Muscle layer of duodenum (tissue), 2 donors: Measurements from ENCODE around the gene UCK1.

Source experiments
- H3K27ac ChIP-seq: one replicate; pipeline ENCODE4 v1.7.0; 2013; ENCODE audit warnings: mild to moderate bottlenecking, low read length
- H3K27me3 ChIP-seq: one replicate; pipeline ENCODE4 v1.7.0; 2013; ENCODE audit warnings: low read depth, mild to moderate bottlenecking, control low read depth, low read length
- H3K36me3 ChIP-seq, 2 donors: one replicate each; pipeline ENCODE4 v1.7.0; 2013; ENCODE audit warnings: low read length in 2 of 2, control low read depth in 1 of 2, mild to moderate bottlenecking in 1 of 2; ENCODE audit not compliant: insufficient read depth in 2 of 2, control insufficient read depth in 1 of 2
- H3K4me1 ChIP-seq, 2 donors: one replicate each; pipeline ENCODE4 v1.7.0; 2013; ENCODE audit warnings: low read length in 2 of 2, mild to moderate bottlenecking in 2 of 2, control low read depth in 1 of 2, moderate library complexity in 1 of 2; ENCODE audit not compliant: insufficient read depth in 2 of 2, control insufficient read depth in 1 of 2
- H3K4me3 ChIP-seq, 2 donors: one replicate each; pipeline ENCODE4 v1.7.0; 2013; ENCODE audit warnings: low read length in 2 of 2, low read depth in 1 of 2, mild to moderate bottlenecking in 1 of 2
- H3K9me3 ChIP-seq, 2 donors: one replicate each; pipeline ENCODE4 v1.7.0; 2013; ENCODE audit warnings: low read length in 2 of 2, control low read depth in 1 of 2, mild to moderate bottlenecking in 1 of 2; ENCODE audit not compliant: control insufficient read depth in 1 of 2
- donor health status: healthy.

Gene UCK1

GRCh38 chr9:131500939-131501541 lies 30.0 kb downstream of the UCK1 start:
- no peaks in the 10 kb centered on the region for H3K27me3 ChIP-seq
- no peak overlapping the region for H3K27ac ChIP-seq
- H3K36me3 ChIP-seq: peaks cover 25 to 44% of the 10 kb centered on the region in 2 donors
- peaks cover 0 to 23% of the 10 kb centered on the region in 2 donors for H3K4me1 ChIP-seq
- no peak overlapping the region for H3K4me3 ChIP-seq
- H3K9me3 ChIP-seq: no peaks in the 10 kb centered on the region

GRCh38 chr9:131500377-131500776 lies 30.7 kb downstream of the UCK1 start:
- no peak overlapping the region for H3K4me3 ChIP-seq
- H3K27me3 ChIP-seq: no peaks in the 10 kb centered on the region
- H3K4me1 ChIP-seq: peaks cover 0 to 23% of the 10 kb centered on the region in 2 donors
- H3K36me3 ChIP-seq: peaks cover 32 to 50% of the 10 kb centered on the region in 2 donors
- H3K9me3 ChIP-seq: no peaks in the 10 kb centered on the region
- no peak overlapping the region for H3K27ac ChIP-seq

GRCh38 chr9:131499254-131499767 lies 31.8 kb downstream of the UCK1 start:
- Histone ChIP-seq H3K4me3 (no peak overlapping the region), H3K9me3 (no peaks in the 10 kb centered on the region), H3K27me3 (no peaks in the 10 kb centered on the region), H3K27ac (no peak overlapping the region), H3K36me3 (peaks cover 38 to 61% of the 10 kb centered on the region in 2 donors), H3K4me1 (peaks cover 0 to 21% of the 10 kb centered on the region in 2 donors)

GRCh38 chr9:131496844-131497405 lies 34.1 kb downstream of the UCK1 start:
- no peak overlapping the region for H3K4me3 ChIP-seq
- no peak overlapping the region for H3K27ac ChIP-seq
- peaks cover 61 to 85% of the 10 kb centered on the region in 2 donors for H3K36me3 ChIP-seq
- peaks cover 0 to 9% of the 10 kb centered on the region in 2 donors for H3K4me1 ChIP-seq
- no peaks in the 10 kb centered on the region for H3K9me3 ChIP-seq
- no peaks in the 10 kb centered on the region for H3K27me3 ChIP-seq

- H3K4me1 ChIP-seq: no peaks in the 10 kb centered on the region
- H3K36me3 ChIP-seq: peaks cover 72 to 96% of the 10 kb centered on the region in 2 donors
- H3K27me3 ChIP-seq: no peaks in the 10 kb centered on the region
- H3K9me3 ChIP-seq: no peaks in the 10 kb centered on the region
- H3K4me3 ChIP-seq: no peak overlapping the region
- H3K27ac ChIP-seq: no peak overlapping the region
Measured at GRCh38 chr9:131495785-131496184, 35.3 kb downstream of the UCK1 start.

DNA sequence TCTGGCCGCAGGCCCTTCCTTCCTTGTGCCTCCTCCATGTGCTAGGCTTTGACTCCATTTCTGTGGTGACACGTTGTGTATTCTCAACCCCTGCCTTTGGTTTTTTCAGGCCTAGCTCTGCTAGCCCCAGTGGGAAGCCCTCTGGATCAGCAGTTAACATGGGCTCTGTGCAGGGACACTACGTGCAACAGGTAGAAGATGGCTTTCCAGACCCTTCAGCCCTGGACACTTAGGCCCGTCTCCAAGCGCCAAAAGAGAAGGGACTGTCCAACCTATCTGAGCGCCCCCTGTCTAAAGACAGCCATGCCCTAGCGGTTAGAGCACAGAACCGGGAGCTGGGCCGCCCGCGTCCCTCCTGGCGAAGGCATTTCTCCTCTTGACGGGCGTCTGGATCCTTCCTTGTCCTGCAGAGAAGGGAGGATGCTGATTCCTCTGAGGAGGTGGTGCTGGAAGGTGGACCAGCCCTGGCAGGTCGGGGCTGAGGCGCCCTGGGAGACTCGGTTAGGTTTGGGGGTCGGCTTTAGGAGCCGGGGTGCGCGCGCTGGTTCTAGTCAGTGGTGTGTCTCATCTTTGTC lies 36.7 kb downstream of the UCK1 start:
- Histone ChIP-seq H3K36me3 (peaks cover 80 to 98% of the 10 kb centered on the region in 2 donors), H3K27ac (no peak overlapping the region), H3K27me3 (no peaks in the 10 kb centered on the region), H3K4me3 (no peak overlapping the region), H3K9me3 (no peaks in the 10 kb centered on the region), H3K4me1 (no peaks in the 10 kb centered on the region)

DNA sequence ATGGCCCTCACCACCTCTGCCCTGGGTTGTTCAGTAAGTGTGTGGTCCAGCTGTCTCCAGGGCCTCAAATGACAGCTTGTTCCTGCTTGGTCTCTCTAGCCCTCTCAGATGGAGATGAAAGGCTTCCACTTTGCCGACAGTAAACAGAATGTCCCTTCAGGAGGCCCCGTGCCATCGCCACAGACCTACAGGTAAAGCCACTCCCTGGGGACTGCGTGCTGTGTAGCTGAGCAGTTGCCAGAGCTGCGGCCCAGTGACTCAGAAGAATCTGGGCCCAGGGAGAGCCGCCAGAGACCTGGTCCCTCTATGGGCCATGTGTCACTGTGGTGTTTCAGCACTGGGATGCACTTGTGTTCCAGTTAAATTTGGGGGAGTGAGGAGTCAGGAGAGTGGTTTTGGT lies 39.0 kb downstream of the UCK1 start:
- no peak overlapping the region for H3K27ac ChIP-seq
- H3K36me3 ChIP-seq: peaks cover 83 to 98% of the 10 kb centered on the region in 2 donors
- no peaks in the 10 kb centered on the region for H3K27me3 ChIP-seq
- no peak overlapping the region for H3K4me3 ChIP-seq
- H3K4me1 ChIP-seq: no peaks in the 10 kb centered on the region
- no peaks in the 10 kb centered on the region for H3K9me3 ChIP-seq

GRCh38 chr9:131491001-131491710 lies 39.9 kb downstream of the UCK1 start:
- Histone ChIP-seq H3K27ac (no peak overlapping the region), H3K27me3 (no peaks in the 10 kb centered on the region), H3K9me3 (no peaks in the 10 kb centered on the region), H3K36me3 (peaks cover 83 to 98% of the 10 kb centered on the region in 2 donors), H3K4me1 (no peaks in the 10 kb centered on the region), H3K4me3 (no peak overlapping the region)

GRCh38 chr9:131490514-131490913 lies 40.5 kb downstream of the UCK1 start:
- Histone ChIP-seq H3K27ac (no peak overlapping the region), H3K9me3 (no peaks in the 10 kb centered on the region), H3K27me3 (no peaks in the 10 kb centered on the region), H3K4me1 (no peaks in the 10 kb centered on the region), H3K4me3 (no peak overlapping the region), H3K36me3 (peaks cover 83 to 98% of the 10 kb centered on the region in 2 donors)

GRCh38 chr9:131487621-131488031 lies 43.4 kb downstream of the UCK1 start:
- Histone ChIP-seq H3K27ac (no peak overlapping the region), H3K9me3 (no peaks in the 10 kb centered on the region), H3K27me3 (no peaks in the 10 kb centered on the region), H3K36me3 (peaks cover 87 to 98% of the 10 kb centered on the region in 2 donors), H3K4me3 (no peak overlapping the region), H3K4me1 (no peaks in the 10 kb centered on the region)

DNA sequence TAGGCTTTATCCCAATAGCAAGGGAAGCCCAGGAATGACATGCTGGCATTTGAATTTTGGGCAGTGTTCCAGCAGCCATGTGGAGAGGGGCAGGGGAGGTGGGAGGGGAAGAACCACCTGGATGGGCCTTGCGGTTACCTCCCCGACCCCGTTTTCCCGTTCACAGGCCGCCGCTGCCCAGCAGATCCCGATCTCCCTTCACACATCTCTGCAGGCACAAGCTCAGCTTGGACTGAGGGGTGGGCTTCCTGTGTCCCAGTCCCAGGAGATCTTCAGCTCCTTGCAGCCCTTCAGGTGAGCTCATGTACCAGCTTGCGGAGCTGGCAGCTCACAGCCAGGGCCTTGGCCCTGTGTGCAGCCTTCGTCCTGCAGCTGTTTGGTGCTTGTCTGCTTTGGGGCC lies 44.1 kb downstream of the UCK1 start:
- Histone ChIP-seq H3K27me3 (no peaks in the 10 kb centered on the region), H3K27ac (no peak overlapping the region)

More for the DNA sequence above, 44.1 kb downstream of the UCK1 start:
- Histone ChIP-seq H3K4me1 (no peaks in the 10 kb centered on the region), H3K36me3 (peaks cover 87 to 98% of the 10 kb centered on the region in 2 donors), H3K4me3 (no peak overlapping the region), H3K9me3 (no peaks in the 10 kb centered on the region)
